GM12878 (cell line): ENCODE measurements around the gene JADE3. TPM values are rescaled to one million over a fixed set of nuclear protein-coding genes. Genes with fewer than 3 reads are reported as not detected.

Experiments
- ATAC-seq: fragments of 200-7000 bp; cut with Tn5 transposase; 3 replicates; pipeline ENCODE4 v1.9.1; 2020; ENCODE audit warnings: mild to moderate bottlenecking, moderate library complexity
- BruUV-seq: library from RNA; stranded (reverse); fragments of 400-500 nt; replicated peaks from 2 replicates; lab custom pipeline; 2021; lab: Mats Ljungman, UMichigan
- CTCF ChIA-PET: fragments of 300-600 bp; sonication (Branson Sonifier 250); formaldehyde crosslinking; extraction: SDS; loops from one replicate; lab custom pipeline; 2021; ENCODE audit warnings: inconsistent platforms; lab: Yijun Ruan, JAX
- POLR2A ChIA-PET: fragments of 350-600 bp; formaldehyde crosslinking; extraction: SDS; loops from one replicate; lab custom pipeline; 2021; ENCODE audit warnings: inconsistent platforms; lab: Charles Lee
- RAD21 ChIA-PET: fragments of 300-600 bp; sonication (Branson Sonifier 250); formaldehyde crosslinking; loops from one replicate; lab custom pipeline; 2023; ENCODE audit warnings: antibody characterized with exemption; ENCODE audit not compliant: unreplicated experiment; lab: Charles Lee
- SMC1A ChIA-PET: fragments of 300-600 bp; sonication (Branson Sonifier 250); formaldehyde crosslinking; loops from one replicate; lab custom pipeline; 2023; ENCODE audit not compliant: unreplicated experiment, uncharacterized antibody; lab: Charles Lee
- DNase-seq: peaks from one replicate; pipeline ENCODE4 v3.0.0-alpha.2; 2011; ENCODE audit warnings: low read depth, low spot score
- FAIRE-seq: peaks from 3 replicates; lab custom pipeline; 2011; peaks lifted over from hg19 to GRCh38; lab: Jason Lieb, UNC
- H2AFZ ChIP-seq: 2 replicates; pipeline ENCODE4 v1.6.0; 2011; ENCODE audit warnings: low read depth, low read length, control low read depth; ENCODE audit not compliant: control insufficient read depth
- H3K27ac ChIP-seq: 2 replicates; pipeline ENCODE4 v1.5.1; 2011; ENCODE audit warnings: control low read depth; ENCODE audit not compliant: control insufficient read depth, insufficient read depth
- H3K27me3 ChIP-seq, 2 experiments: replicated peaks in 1 of 2; 2 replicates each; pipeline versions ENCODE4 v1.6.0 to v1.6.1; 2011; ENCODE audit warnings: low read length in 1 of 2; ENCODE audit not compliant: control insufficient read depth in 2 of 2, insufficient read depth in 2 of 2
- H3K36me3 ChIP-seq, 2 experiments: 2 replicates each; pipeline ENCODE4 v1.5.1; 2011; ENCODE audit warnings: low read length in 1 of 2; ENCODE audit not compliant: control insufficient read depth in 2 of 2, insufficient read depth in 2 of 2
- H3K4me1 ChIP-seq: 2 replicates; pipeline ENCODE4 v1.6.1; 2011; ENCODE audit warnings: mild to moderate bottlenecking, low read length, moderate library complexity, mixed read lengths; ENCODE audit not compliant: control insufficient read depth, insufficient read depth
- H3K4me2 ChIP-seq: 2 replicates; pipeline ENCODE4 v1.6.0; 2011; ENCODE audit warnings: control low read depth; ENCODE audit not compliant: control insufficient read depth, insufficient read depth
- H3K4me3 ChIP-seq: fragments of 200-600 bp; sonication (generic); 2 replicates; pipeline ENCODE4 v1.5.1; 2016
- H3K79me2 ChIP-seq: 2 replicates; pipeline ENCODE4 v1.6.0; 2011; ENCODE audit warnings: low read length; ENCODE audit not compliant: control insufficient read depth, insufficient read depth
- H3K9ac ChIP-seq: 2 replicates; pipeline ENCODE4 v1.8.0; 2011; ENCODE audit warnings: low read length, control low read depth, mixed read lengths; ENCODE audit not compliant: control insufficient read depth, insufficient read depth
- H3K9me3 ChIP-seq: replicated peaks from 3 replicates; pipeline ENCODE4 v1.5.1; 2011; ENCODE audit warnings: mild to moderate bottlenecking, low read length; ENCODE audit not compliant: control insufficient read depth, insufficient read depth
- H4K20me1 ChIP-seq: 2 replicates; pipeline ENCODE4 v1.6.0; 2011; ENCODE audit not compliant: control insufficient read depth, insufficient read depth
- CHD4 ChIP-seq: fragments of 200-600 bp; sonication (generic); IDR thresholded peaks from 2 replicates; pipeline ENCODE4 v1.6.1; 2016; ENCODE audit warnings: mild to moderate bottlenecking
- IKZF2 ChIP-seq, 2 experiments: fragments of 450-650 bp; IDR thresholded peaks; 2 replicates each; pipeline ENCODE4 v1.6.1; 2017; ENCODE audit warnings: mild to moderate bottlenecking in 2 of 2, moderate library complexity in 2 of 2
- MEF2A ChIP-seq: IDR thresholded peaks from 2 replicates; pipeline ENCODE4 v1.6.1; 2011; ENCODE audit warnings: low read depth, mild to moderate bottlenecking, low read length, moderate library complexity; ENCODE audit not compliant: insufficient read depth
- MLLT1 ChIP-seq: fragments of 450-650 bp; IDR thresholded peaks from 2 replicates; pipeline ENCODE4 v1.6.1; 2016; ENCODE audit warnings: mild to moderate bottlenecking
- MTA2 ChIP-seq: fragments of 450-650 bp; IDR thresholded peaks from 2 replicates; pipeline ENCODE4 v1.6.1; 2016; ENCODE audit warnings: low read depth, mild to moderate bottlenecking, moderate library complexity
- NR2F1 ChIP-seq: fragments of 450-650 bp; conservative IDR thresholded peaks from 2 replicates; pipeline ENCODE4 v1.6.1; 2017; ENCODE audit warnings: mild to moderate bottlenecking
- SIN3A ChIP-seq: IDR thresholded peaks from 2 replicates; pipeline ENCODE4 v1.6.1; 2012; ENCODE audit warnings: low read depth, low read length, improper control_type of control experiment
- SP1 ChIP-seq: IDR thresholded peaks from one replicate; pipeline ENCODE4 v1.6.1; 2011; ENCODE audit warnings: low read depth, low read length
- SREBF1 ChIP-seq: IDR thresholded peaks from 2 replicates; pipeline ENCODE4 v1.6.1; 2012; ENCODE audit warnings: mild to moderate bottlenecking, low read length
- YY1 ChIP-seq: IDR thresholded peaks from 2 replicates; pipeline ENCODE4 v1.6.1; 2011; ENCODE audit warnings: low read depth, mild to moderate bottlenecking, low read length
- ZNF207 ChIP-seq: fragments of 450-650 bp; IDR thresholded peaks from 2 replicates; pipeline ENCODE4 v1.6.1; 2014; ENCODE audit warnings: antibody characterized with exemption, mild to moderate bottlenecking, borderline replicate concordance
- WGBS: methylation state at CpG from one replicate; pipeline ENCODE4 v1.1.6; 2016; ENCODE audit warnings: low lambda C conversion rate; ENCODE audit not compliant: insufficient replicate concordance, insufficient coverage; ENCODE audit errors: missing lambda C conversion rate; 5-methylcytosine and 5-hydroxymethylcytosine counted together
- in situ Hi-C: fragments of 300-500 bp; cut with MboI; formaldehyde crosslinking; loops from 9 replicates; pipeline ENCODE4 v1.14.3; 2018; ENCODE audit warnings: mixed read lengths
- intact Hi-C: fragments of 100-400 bp; cut with micrococcal nuclease; formaldehyde crosslinking; loops from one replicate; pipeline ENCODE4 v1.14.2; 2022; ENCODE audit not compliant: unreplicated experiment
- polyA plus RNA-seq, 11 experiments: library from polyadenylated mRNA; depleted of rRNA in 4 of 11; unstranded in 6 of 11; stranded (reverse) in 5 of 11; fragments of >200 nt; fragmentation: Nextera tagmentation in 4 of 11; fragmentation: Illumina TruSeq in 1 of 11; extraction: Ambion mirVana in 4 of 11; extraction: Trizol in 1 of 11; gene quantifications; 1 replicate in 1 of 11; 2 replicates in 10 of 11; pipeline versions ENCODE4 v1.2.1 to v1.2.3, GENCODE V29; 2011 to 2016; ENCODE audit warnings: inconsistent platforms in 2 of 11, missing spikeins in 2 of 11, low read depth in 1 of 11
- total RNA-seq, 4 experiments: library from RNA; depleted of rRNA in 3 of 4; stranded (reverse); fragments of >200 nt in 3 of 4; fragmentation: Illumina TruSeq in 1 of 4; extraction: Trizol in 1 of 4; gene quantifications; 2 replicates each; pipeline versions ENCODE4 v1.2.1 to v1.2.3, GENCODE V29; 2013 to 2021
- TF ChIP-seq, protein P1 (sequence below): IDR thresholded peaks from 2 replicates; pipeline ENCODE4 v1.6.1; 2012; ENCODE audit warnings: low read depth, low read length, improper control_type of control experiment

JADE3 gene
- total and polyA plus RNA-seq, 10 of the 15 experiments (the other 5 are each of a cell fraction or from before 2014, with no cell fraction given): 0.06 to 13.0 (median 0.65) TPM

DNA sequence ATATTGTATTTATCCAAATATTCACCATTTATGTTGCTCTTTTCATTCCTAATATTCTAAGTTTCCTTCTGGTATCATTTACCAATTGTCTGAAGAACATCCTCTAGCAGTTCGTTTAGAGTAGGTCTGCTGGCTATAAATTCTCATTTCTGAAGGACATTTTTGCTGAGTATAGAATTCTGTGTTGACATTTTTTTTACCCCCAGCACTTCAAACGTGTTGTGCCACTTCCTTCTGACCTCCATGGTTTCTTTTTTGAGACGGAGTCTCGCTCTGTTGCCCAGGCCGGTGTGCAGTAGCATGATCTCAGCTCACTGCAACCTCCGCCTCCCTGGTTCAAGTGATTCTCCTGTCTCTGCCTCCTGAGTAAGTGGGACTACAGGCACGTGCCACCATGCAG, 26.4 kb downstream of the JADE3 start:
- no peaks in the 10 kb centered on the region for H3K4me1 ChIP-seq
- intact Hi-C loops (no loop called here), in situ Hi-C loops (no loop called here)
- no TSS peak for BruUV-seq
- no peaks in the 10 kb centered on the region for H3K27me3 ChIP-seq
- no peak overlapping the region for H2AFZ ChIP-seq
- no peak for TF ChIP-seq SIN3A
- no peaks in the 10 kb centered on the region for H3K36me3 ChIP-seq
- H3K79me2 ChIP-seq: no peaks in the 10 kb centered on the region
- ChIA-PET POLR2A (no interaction called here), RAD21 (no interaction called here), CTCF (interaction anchor here (0.8 kb wide), 1 partner anchor 92 kb away, joined by 5 read pairs; no protein-coding TSS in a partner anchor), SMC1A (interaction anchor here (1.8 kb wide), 1 partner anchor 10 kb away, joined by 3 read pairs; no protein-coding TSS in a partner anchor)
- no peak overlapping the region for H3K4me2 ChIP-seq
- DNase-seq (no peak), ATAC-seq (no peak), FAIRE-seq (no peak)
- H4K20me1 ChIP-seq: no peaks in the 10 kb centered on the region
- no peak overlapping the region for H3K9ac ChIP-seq
- no peak overlapping the region for H3K4me3 ChIP-seq
- 8% methylated on average over 7 of the region's 7 CpGs for WGBS
- peaks cover 6% of the 10 kb centered on the region; the same call in 1 of the 3 replicates for H3K9me3 ChIP-seq
- H3K27ac ChIP-seq: no peak overlapping the region

- Histone ChIP-seq H3K4me2 (no peak overlapping the region), H3K4me1 (no peaks in the 10 kb centered on the region)
- TF ChIP-seq, protein P1, sequence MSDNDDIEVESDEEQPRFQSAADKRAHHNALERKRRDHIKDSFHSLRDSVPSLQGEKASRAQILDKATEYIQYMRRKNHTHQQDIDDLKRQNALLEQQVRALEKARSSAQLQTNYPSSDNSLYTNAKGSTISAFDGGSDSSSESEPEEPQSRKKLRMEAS: no peak
- TF ChIP-seq SREBF1: no peak
- TF ChIP-seq IKZF2 (IDR thresholded peaks at IDR 0.05): peak in 1 of 2 experiments; percentile 27; a peak in 1 of 4 replicates
- no peak for TF ChIP-seq YY1
- TF ChIP-seq CHD4: no peak
- peak; percentile 41; the same call in 1 of the 2 replicates for TF ChIP-seq MTA2
- TF ChIP-seq MLLT1: no peak
- no peak for TF ChIP-seq NR2F1
- no peak for TF ChIP-seq SP1
- TF ChIP-seq MEF2A: no peak
- TF ChIP-seq ZNF207: no peak
- TF ChIP-seq, all 136 proteins: peak for 2
- H4K20me1 ChIP-seq: no peaks in the 10 kb centered on the region
- ChIA-PET SMC1A (no interaction called here), POLR2A (no interaction called here), CTCF (no interaction called here), RAD21 (no interaction called here)
- H3K9me3 ChIP-seq: peaks cover 6% of the 10 kb centered on the region; the same call in 1 of the 3 replicates
- in situ Hi-C loops (no loop called here), intact Hi-C loops (no loop called here)
- no peaks in the 10 kb centered on the region for H3K79me2 ChIP-seq
- no peak for FAIRE-seq
- H3K4me3 ChIP-seq: no peak overlapping the region
- no peaks in the 10 kb centered on the region for H3K36me3 ChIP-seq
- DNase-seq: no peak
- no peaks in the 10 kb centered on the region for H3K27me3 ChIP-seq
- no peak overlapping the region for H3K27ac ChIP-seq
- no TSS peak for BruUV-seq
- no peak overlapping the region for H2AFZ ChIP-seq
- no peak for ATAC-seq
- no peak overlapping the region for H3K9ac ChIP-seq
Observed at GRCh38 chrX:46941341-46941740, 29.1 kb downstream of the JADE3 start.
